HCT116 (cell line): Measurements from ENCODE around the gene RWDD1.

ENCODE experiments used
- CTCF ChIP-seq, 3 experiments: fragments of 200-600 bp in 1 of 3; sonication (generic) in 1 of 3; IDR thresholded peaks in 2 of 3; conservative IDR thresholded peaks in 1 of 3; 2 replicates each; pipeline ENCODE4 v1.5.1; 2012 to 2017; ENCODE audit warnings: low read depth in 2 of 3, low read length in 2 of 3, antibody characterized with exemption in 1 of 3, borderline replicate concordance in 1 of 3, control low read depth in 1 of 3, mild to moderate bottlenecking in 1 of 3, mixed read lengths in 1 of 3, mixed run types in 1 of 3, moderate library complexity in 1 of 3; ENCODE audit not compliant: insufficient read depth in 1 of 3
- ELF1 ChIP-seq: IDR thresholded peaks from 2 replicates; pipeline ENCODE4 v1.6.1; 2012; ENCODE audit warnings: low read depth, borderline replicate concordance
- EZH2 ChIP-seq: fragments of 200-600 bp; sonication (generic); IDR thresholded peaks from 2 replicates; pipeline ENCODE4 v1.6.1; 2017; ENCODE audit warnings: antibody characterized with exemption, mixed run types
- POLR2A ChIP-seq: IDR thresholded peaks from 2 replicates; pipeline ENCODE4 v1.7.0; 2011; ENCODE audit warnings: borderline replicate concordance; ENCODE audit not compliant: insufficient read depth, insufficient read length; ENCODE audit errors: extremely low read depth
- REST ChIP-seq: IDR thresholded peaks from 2 replicates; pipeline ENCODE4 v1.6.1; 2012; ENCODE audit warnings: low read depth
- TCF7L2 ChIP-seq: IDR thresholded peaks from 2 replicates; pipeline ENCODE4 v1.7.0; 2011; ENCODE audit warnings: borderline replicate concordance, inconsistent platforms; ENCODE audit not compliant: insufficient read depth, insufficient read length; ENCODE audit errors: extremely low read depth
- TF ChIP-seq, protein P1 (sequence below): IDR thresholded peaks from 2 replicates; pipeline ENCODE4 v1.6.1; 2011; ENCODE audit warnings: mild to moderate bottlenecking, low read length, moderate library complexity; ENCODE audit not compliant: insufficient replicate concordance; ENCODE audit errors: extremely low read depth
- TF ChIP-seq, protein P2 (sequence below): IDR thresholded peaks from 2 replicates; pipeline ENCODE4 v1.6.1; 2012

DNA sequence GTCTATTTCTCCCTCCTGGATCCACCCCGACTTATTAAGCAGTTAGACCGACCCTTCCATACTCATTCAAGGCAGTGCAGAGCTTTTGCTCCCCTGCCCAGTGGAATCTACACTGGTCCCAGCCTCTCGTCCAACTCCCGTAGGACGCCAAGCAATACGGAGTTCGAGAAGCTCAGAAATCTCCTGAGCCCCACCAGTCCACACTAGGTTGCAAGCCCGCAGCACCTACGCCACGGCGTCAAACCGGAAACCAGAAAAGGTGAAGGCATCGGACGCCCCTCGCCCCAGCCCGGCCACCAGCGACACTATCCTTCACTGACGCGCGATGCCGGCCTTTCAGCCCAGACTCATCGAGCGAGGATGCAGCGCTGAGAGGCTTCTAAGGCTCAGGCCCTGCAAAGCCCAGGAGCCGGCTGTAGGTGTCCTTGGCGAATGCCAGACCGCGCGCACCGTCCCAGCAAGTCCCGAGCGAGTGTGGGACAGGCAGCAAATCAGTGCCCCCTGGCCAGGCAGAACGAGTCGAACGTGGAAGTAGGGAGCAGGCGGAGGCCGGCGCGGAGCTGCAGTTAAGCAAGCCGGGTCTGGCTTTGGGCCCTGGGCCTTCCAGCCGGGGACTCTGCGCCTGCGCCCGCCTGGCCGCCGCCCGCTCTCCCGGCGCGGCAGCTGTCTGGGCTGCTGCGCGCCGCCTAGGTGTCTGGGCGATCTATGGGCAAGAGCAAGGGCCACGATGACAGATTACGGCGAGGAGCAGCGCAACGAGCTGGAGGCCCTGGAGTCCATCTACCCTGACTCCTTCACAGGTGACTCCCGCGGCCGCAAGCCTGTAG lies at the start of gene RWDD1:
- TF ChIP-seq EZH2 (no peak), TCF7L2 (peak; percentile 74), CTCF (IDR thresholded peaks at IDR 0.05 in 2 of 3, conservative IDR thresholded peaks at IDR 0.05 in 1 of 3; ENCODE audit: borderline replicate concordance in 1 of 3, insufficient read depth in 1 of 3, low read depth in 2 of 3, low read length in 2 of 3) (no peak), POLR2A (no peak), ELF1 (peak; percentile 33; the same call in 1 of the 2 replicates), REST (no peak)
- TF ChIP-seq, protein P1, sequence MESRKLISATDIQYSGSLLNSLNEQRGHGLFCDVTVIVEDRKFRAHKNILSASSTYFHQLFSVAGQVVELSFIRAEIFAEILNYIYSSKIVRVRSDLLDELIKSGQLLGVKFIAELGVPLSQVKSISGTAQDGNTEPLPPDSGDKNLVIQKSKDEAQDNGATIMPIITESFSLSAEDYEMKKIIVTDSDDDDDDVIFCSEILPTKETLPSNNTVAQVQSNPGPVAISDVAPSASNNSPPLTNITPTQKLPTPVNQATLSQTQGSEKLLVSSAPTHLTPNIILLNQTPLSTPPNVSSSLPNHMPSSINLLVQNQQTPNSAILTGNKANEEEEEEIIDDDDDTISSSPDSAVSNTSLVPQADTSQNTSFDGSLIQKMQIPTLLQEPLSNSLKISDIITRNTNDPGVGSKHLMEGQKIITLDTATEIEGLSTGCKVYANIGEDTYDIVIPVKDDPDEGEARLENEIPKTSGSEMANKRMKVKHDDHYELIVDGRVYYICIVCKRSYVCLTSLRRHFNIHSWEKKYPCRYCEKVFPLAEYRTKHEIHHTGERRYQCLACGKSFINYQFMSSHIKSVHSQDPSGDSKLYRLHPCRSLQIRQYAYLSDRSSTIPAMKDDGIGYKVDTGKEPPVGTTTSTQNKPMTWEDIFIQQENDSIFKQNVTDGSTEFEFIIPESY: peak; percentile 77
- TF ChIP-seq, protein P2, sequence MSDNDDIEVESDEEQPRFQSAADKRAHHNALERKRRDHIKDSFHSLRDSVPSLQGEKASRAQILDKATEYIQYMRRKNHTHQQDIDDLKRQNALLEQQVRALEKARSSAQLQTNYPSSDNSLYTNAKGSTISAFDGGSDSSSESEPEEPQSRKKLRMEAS: peak; percentile 85
